Measurements from ENCODE around the gene LAMB1. TPM values are rescaled to one million over a fixed set of nuclear protein-coding genes. Genes with fewer than 3 reads are reported as not detected.
A peak's percentile ranks its signal among the peaks of the same experiment; 100 is the strongest.

LAMB1 gene
- total and polyA plus RNA-seq, 2 experiments from 2014 or later, result 284 to 323 TPM

GRCh38 chr7:107973861-107974260, 29.1 kb downstream of the LAMB1 start:
- peaks cover 13% of the 10 kb centered on the region for H3K79me2 ChIP-seq
- no peaks in the 10 kb centered on the region for H3K9me2 ChIP-seq (replicated peaks; ENCODE audit: insufficient read depth)
- peak overlapping the region; percentile 70 for H3K27ac ChIP-seq
- no peak for TF ChIP-seq EZH2 (IDR thresholded peaks at IDR 0.05; ENCODE audit: borderline replicate concordance)
- TF ChIP-seq EZH2phosphoT487 (IDR thresholded peaks at IDR 0.05; ENCODE audit: low read depth, severe bottlenecking, unreplicated experiment), result no peak
- TF ChIP-seq CTCF (IDR thresholded peaks at IDR 0.05; ENCODE audit: poor library complexity), result no peak
- no peak overlapping the region for H3K4me3 ChIP-seq
- H3K27me3 ChIP-seq, result no peaks in the 10 kb centered on the region
- no peak overlapping the region for H2AFZ ChIP-seq
- no peaks in the 10 kb centered on the region for H3K9me3 ChIP-seq (ENCODE audit: low read depth)
- H3K36me3 ChIP-seq (replicated peaks; ENCODE audit: insufficient read depth, low read depth), result peaks cover 4% of the 10 kb centered on the region
- peaks cover 21% of the 10 kb centered on the region for H3K4me1 ChIP-seq (ENCODE audit: insufficient read depth)
- DNase-seq (ENCODE audit: low spot score), result no peak
- H3K4me2 ChIP-seq, result no peak overlapping the region
- no peaks in the 10 kb centered on the region for H4K20me1 ChIP-seq (ENCODE audit: insufficient read depth, poor library complexity, severe bottlenecking)

DNA sequence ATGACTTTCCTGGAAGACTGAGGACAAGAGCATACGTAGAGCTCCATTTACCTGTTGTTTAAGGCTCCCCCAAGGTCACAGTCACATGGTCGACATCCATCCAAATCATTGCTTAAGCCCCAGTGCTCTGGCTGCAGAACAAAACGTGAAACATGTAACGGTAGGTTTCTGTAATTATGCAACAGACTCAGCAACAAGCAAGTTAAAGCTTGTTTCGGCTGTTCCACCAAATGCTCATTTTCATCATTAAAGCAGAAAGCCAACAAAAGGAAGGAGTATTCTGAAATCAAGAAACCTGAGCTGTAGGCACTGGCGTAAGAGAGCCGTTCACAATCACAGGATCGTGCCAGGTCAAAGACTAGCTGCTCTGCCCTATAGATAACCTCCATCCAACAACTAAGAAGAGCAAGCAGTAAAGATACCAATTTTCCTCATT, 30.0 kb downstream of the LAMB1 start:
- Histone ChIP-seq H3K4me1 (ENCODE audit: insufficient read depth) (peaks cover 21% of the 10 kb centered on the region), H3K4me2 (no peak overlapping the region), H2AFZ (no peak overlapping the region), H3K36me3 (replicated peaks; ENCODE audit: insufficient read depth, low read depth) (peaks cover 4% of the 10 kb centered on the region), H3K27me3 (no peaks in the 10 kb centered on the region), H3K9me2 (replicated peaks; ENCODE audit: insufficient read depth) (no peaks in the 10 kb centered on the region), H3K9me3 (ENCODE audit: low read depth) (no peaks in the 10 kb centered on the region), H3K27ac (peak overlapping the region; percentile 70), H3K4me3 (no peak overlapping the region), H3K79me2 (peaks cover 20% of the 10 kb centered on the region), H4K20me1 (ENCODE audit: insufficient read depth, poor library complexity, severe bottlenecking) (no peaks in the 10 kb centered on the region)
- TF ChIP-seq EZH2 (IDR thresholded peaks at IDR 0.05; ENCODE audit: borderline replicate concordance) (no peak), CTCF (IDR thresholded peaks at IDR 0.05; ENCODE audit: poor library complexity) (no peak), EZH2phosphoT487 (IDR thresholded peaks at IDR 0.05; ENCODE audit: low read depth, severe bottlenecking, unreplicated experiment) (no peak)
- 62% methylated on average over 8 of the region's 8 CpGs for WGBS (ENCODE audit: low lambda C conversion rate, missing lambda C conversion rate)
- DNase-seq (ENCODE audit: low spot score), result no peak

- 42% methylated on average over 4 of the region's 4 CpGs for WGBS (ENCODE audit: low lambda C conversion rate, missing lambda C conversion rate)
- Histone ChIP-seq H3K9me3 (ENCODE audit: low read depth) (no peaks in the 10 kb centered on the region), H3K9me2 (replicated peaks; ENCODE audit: insufficient read depth) (no peaks in the 10 kb centered on the region), H3K4me3 (no peak overlapping the region), H3K4me2 (no peak overlapping the region), H3K36me3 (replicated peaks; ENCODE audit: insufficient read depth, low read depth) (peaks cover 4% of the 10 kb centered on the region), H3K79me2 (peaks cover 20% of the 10 kb centered on the region), H3K4me1 (ENCODE audit: insufficient read depth) (peaks cover 21% of the 10 kb centered on the region), H2AFZ (no peak overlapping the region), H3K27ac (peak overlapping the region; percentile 77), H3K27me3 (no peaks in the 10 kb centered on the region), H4K20me1 (ENCODE audit: insufficient read depth, poor library complexity, severe bottlenecking) (peaks cover 2% of the 10 kb centered on the region)
- peak; percentile 71 for DNase-seq (ENCODE audit: low spot score)
- TF ChIP-seq CTCF (IDR thresholded peaks at IDR 0.05; ENCODE audit: poor library complexity) (no peak), EZH2 (IDR thresholded peaks at IDR 0.05; ENCODE audit: borderline replicate concordance) (no peak), EZH2phosphoT487 (IDR thresholded peaks at IDR 0.05; ENCODE audit: low read depth, severe bottlenecking, unreplicated experiment) (no peak)
Measured at GRCh38 chr7:107972075-107972482, 30.9 kb downstream of the LAMB1 start.

DNA sequence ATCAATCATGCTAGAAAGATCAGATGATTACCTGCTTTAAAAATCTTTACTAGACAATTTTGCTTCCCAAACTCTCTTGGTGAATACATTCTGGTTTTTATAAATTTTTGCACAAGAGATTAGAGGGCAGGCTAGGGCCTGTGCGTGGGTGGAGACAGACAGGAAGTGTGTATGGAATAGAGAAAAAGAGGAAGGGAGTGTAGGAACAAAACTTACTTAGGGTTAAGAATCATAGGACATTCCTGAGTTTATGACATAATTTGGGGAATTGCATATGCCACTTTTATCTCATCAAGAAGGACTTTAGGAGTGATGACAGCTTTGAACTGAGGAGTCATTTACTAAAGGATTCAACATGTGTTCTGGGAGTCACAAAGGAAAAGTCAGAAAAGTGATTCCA, 31.3 kb downstream of the LAMB1 start:
- no peak overlapping the region for H3K4me3 ChIP-seq
- H3K9me2 ChIP-seq (replicated peaks; ENCODE audit: insufficient read depth), result no peaks in the 10 kb centered on the region
- no peak for DNase-seq (ENCODE audit: low spot score)
- H3K4me2 ChIP-seq, result peak overlapping the region; percentile 14
- H3K9me3 ChIP-seq (ENCODE audit: low read depth), result no peaks in the 10 kb centered on the region
- no peaks in the 10 kb centered on the region for H3K27me3 ChIP-seq
- WGBS (ENCODE audit: low lambda C conversion rate, missing lambda C conversion rate), result 30% methylated on average over 1 of the region's 1 CpG
- no peak overlapping the region for H2AFZ ChIP-seq
- H3K4me1 ChIP-seq (ENCODE audit: insufficient read depth), result peaks cover 21% of the 10 kb centered on the region
- peaks cover 4% of the 10 kb centered on the region for H3K36me3 ChIP-seq (replicated peaks; ENCODE audit: insufficient read depth, low read depth)
- no peak for TF ChIP-seq CTCF (IDR thresholded peaks at IDR 0.05; ENCODE audit: poor library complexity)
- peaks cover 4% of the 10 kb centered on the region for H4K20me1 ChIP-seq (ENCODE audit: insufficient read depth, poor library complexity, severe bottlenecking)
- peak overlapping the region; percentile 77 for H3K27ac ChIP-seq
- peaks cover 22% of the 10 kb centered on the region for H3K79me2 ChIP-seq
